ENCODE measurements around the gene MIS12. TPM values are rescaled to one million over a fixed set of nuclear protein-coding genes. Genes with fewer than 3 reads are reported as not detected.
A peak's percentile ranks its signal among the peaks of the same experiment; 100 is the strongest.

The MIS12 gene
- total and polyA plus RNA-seq, 2 of the 13 experiments (the other 11 are each of a cell fraction or from before 2014, with no cell fraction given), result 13.4 to 28.0 TPM

DNA sequence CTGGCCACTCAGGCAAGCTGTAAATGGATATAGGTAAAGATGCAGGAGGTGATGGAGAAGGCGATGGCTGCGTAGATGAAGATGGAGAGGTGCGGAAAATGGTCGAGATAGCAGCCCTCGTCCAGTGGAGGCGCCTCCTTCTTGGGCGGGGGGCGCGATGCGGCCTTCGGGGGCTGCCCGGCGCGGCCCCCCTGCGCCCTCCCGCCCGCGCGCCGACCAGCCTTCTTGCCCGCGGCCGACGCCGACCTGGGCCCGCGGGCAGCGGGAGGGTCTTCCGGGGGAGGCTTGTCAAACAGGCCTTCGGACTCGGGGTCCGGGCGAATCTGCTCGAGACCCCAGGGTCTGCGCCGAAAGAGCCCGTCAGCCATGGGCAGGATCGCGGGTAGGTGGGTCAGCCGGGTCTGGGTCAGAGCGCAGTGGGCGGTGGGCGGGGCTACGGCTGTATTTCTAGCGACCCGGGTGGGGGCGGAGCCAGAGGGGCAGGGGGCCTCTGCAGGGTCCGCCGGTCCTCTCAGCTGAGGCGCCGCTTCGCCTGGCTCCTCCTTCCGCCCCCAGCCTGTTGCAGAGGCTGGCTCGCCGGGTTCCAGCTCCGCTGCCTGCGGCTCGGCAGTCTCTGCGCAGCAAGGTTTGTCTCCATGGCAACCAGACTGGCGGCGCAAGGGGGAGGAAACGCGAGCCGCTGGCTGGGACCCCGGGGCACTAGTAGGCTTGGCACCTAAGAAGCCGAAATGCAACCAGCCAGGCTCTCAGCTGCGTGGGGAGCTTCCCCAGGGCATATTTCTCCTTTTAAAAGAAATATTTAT lies 14.4 kb downstream of the MIS12 start (continued):
- TF ChIP-seq ZBTB40 (IDR thresholded peaks at IDR 0.05) (no peak), ZBTB40 (CRISPR knock-in tag; IDR thresholded peaks at IDR 0.05) (peak; percentile 50; the same call in 1 of the 2 replicates), ZNF331 (CRISPR knock-in tag; IDR thresholded peaks at IDR 0.05) (no peak; the same call in 1 of the 2 replicates), PHF5A (CRISPR knock-in tag; IDR thresholded peaks at IDR 0.05; ENCODE audit: low read depth, unreplicated experiment) (no peak), ZNF367 (CRISPR knock-in tag; IDR thresholded peaks at IDR 0.05; ENCODE audit: borderline replicate concordance) (no peak), TEAD3 (CRISPR knock-in tag; optimal IDR thresholded peaks at IDR 0.05; ENCODE audit: borderline replicate concordance) (peak; percentile 53), DPF2 (CRISPR knock-in tag; IDR thresholded peaks at IDR 0.05; ENCODE audit: borderline replicate concordance, low read depth) (no peak), ZFY (CRISPR knock-in tag; IDR thresholded peaks at IDR 0.05) (peak; percentile 32; the same call in 1 of the 2 replicates), FOXC1 (CRISPR knock-in tag; IDR thresholded peaks at IDR 0.05; ENCODE audit: borderline replicate concordance) (no peak), STAT6 (CRISPR knock-in tag; IDR thresholded peaks at IDR 0.05; ENCODE audit: borderline replicate concordance) (no peak), ZNF781 (CRISPR knock-in tag; IDR thresholded peaks at IDR 0.05; ENCODE audit: borderline replicate concordance, not compliant biosample characterization) (no peak), NAIF1 (CRISPR knock-in tag; IDR thresholded peaks at IDR 0.05; ENCODE audit: borderline replicate concordance) (peak; percentile 93), ZNF207 (IDR thresholded peaks at IDR 0.05; ENCODE audit: borderline replicate concordance) (no peak), SP140L (CRISPR knock-in tag; IDR thresholded peaks at IDR 0.05; ENCODE audit: borderline replicate concordance) (no peak), ZNF343 (CRISPR knock-in tag; IDR thresholded peaks at IDR 0.05) (0 out of 2 replicates have a peak, but pooled peaks have one; percentile 55), RFXANK (CRISPR knock-in tag; IDR thresholded peaks at IDR 0.05) (no peak), ZNF878 (CRISPR knock-in tag; IDR thresholded peaks at IDR 0.05) (no peak), ELF3 (CRISPR knock-in tag; IDR thresholded peaks at IDR 0.05) (peak; percentile 35; the same call in 1 of the 2 replicates), ZNF431 (CRISPR knock-in tag; IDR thresholded peaks at IDR 0.05; ENCODE audit: borderline replicate concordance, low read depth) (no peak)

All from HepG2 (cell line).